ENCODE measurements around the gene PSORS1C2. TPM values are rescaled to one million over a fixed set of nuclear protein-coding genes. Genes with fewer than 3 reads are reported as not detected.
"Not testable (repeated sequence)": the region's sequence is repeated elsewhere in the genome, so short reads cannot be mapped to it uniquely, and the experiment has no call there.

Gene PSORS1C2
- total and polyA plus RNA-seq, 5 experiments from 2014 or later, result not detected

DNA sequence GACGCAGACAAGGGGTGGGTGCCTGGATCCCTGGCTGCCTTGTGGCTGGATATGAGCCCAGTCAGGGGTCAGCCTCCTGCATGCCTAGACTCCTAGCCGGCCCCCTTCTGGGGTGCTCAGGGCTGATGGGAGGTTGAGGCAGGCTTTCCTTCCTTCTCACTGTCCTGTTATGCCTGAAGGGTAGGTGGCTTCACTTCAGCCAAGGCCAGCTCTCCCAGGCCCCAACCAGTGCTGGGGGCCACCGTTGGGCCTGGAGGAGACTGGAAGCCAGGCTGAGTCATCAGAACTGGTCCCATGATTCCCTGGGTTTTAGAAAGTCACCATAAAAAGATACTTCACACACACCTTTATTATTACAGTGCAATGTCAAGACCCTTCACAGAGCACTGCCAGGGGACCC lies 34.5 kb upstream of the PSORS1C2 start:
- POLR2A ChIA-PET, result no interaction called here
- H3K36me3 Mint-ChIP-seq, result no peaks in the 10 kb centered on the region
- ATAC-seq, result no peak
- no peak overlapping the region for H3K27ac Mint-ChIP-seq
- no peak for DNase-seq
- H3K4me3 Mint-ChIP-seq, result no peak overlapping the region
- peaks cover 0 to 11% (median 9%) of the 10 kb centered on the region in 4 donors for H3K4me1 Mint-ChIP-seq
- no peaks in the 10 kb centered on the region for H3K9me3 Mint-ChIP-seq
- no peaks in the 10 kb centered on the region for H3K27me3 Mint-ChIP-seq

DNA sequence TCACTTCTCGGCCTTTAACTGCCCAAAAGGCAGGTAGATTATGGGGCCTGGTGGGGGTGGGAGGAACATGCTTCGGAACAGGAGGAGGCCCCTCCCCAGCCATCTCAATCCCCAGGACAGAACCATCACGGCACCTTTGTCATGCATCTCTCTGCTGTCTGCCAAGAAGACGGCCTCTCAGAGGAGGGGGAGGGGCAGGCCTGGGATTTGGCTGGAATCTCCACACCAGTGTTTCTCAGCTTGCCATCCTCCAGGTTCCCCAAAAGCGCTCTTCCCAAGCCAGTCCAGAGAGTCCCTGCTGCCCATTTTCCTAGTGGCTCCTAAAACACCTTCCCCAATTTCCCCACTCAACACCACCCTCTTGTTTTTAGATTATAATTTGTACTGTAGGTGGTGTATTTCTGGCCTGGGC lies 34.1 kb upstream of the PSORS1C2 start:
- Mint-ChIP-seq H3K4me1 (peaks cover 0 to 11% (median 9%) of the 10 kb centered on the region in 4 donors), H3K36me3 (no peaks in the 10 kb centered on the region), H3K27me3 (no peaks in the 10 kb centered on the region), H3K27ac (no peak overlapping the region), H3K9me3 (no peaks in the 10 kb centered on the region), H3K4me3 (no peak overlapping the region)
- no peak for ATAC-seq
- POLR2A ChIA-PET, result no interaction called here
- no peak for DNase-seq

DNA sequence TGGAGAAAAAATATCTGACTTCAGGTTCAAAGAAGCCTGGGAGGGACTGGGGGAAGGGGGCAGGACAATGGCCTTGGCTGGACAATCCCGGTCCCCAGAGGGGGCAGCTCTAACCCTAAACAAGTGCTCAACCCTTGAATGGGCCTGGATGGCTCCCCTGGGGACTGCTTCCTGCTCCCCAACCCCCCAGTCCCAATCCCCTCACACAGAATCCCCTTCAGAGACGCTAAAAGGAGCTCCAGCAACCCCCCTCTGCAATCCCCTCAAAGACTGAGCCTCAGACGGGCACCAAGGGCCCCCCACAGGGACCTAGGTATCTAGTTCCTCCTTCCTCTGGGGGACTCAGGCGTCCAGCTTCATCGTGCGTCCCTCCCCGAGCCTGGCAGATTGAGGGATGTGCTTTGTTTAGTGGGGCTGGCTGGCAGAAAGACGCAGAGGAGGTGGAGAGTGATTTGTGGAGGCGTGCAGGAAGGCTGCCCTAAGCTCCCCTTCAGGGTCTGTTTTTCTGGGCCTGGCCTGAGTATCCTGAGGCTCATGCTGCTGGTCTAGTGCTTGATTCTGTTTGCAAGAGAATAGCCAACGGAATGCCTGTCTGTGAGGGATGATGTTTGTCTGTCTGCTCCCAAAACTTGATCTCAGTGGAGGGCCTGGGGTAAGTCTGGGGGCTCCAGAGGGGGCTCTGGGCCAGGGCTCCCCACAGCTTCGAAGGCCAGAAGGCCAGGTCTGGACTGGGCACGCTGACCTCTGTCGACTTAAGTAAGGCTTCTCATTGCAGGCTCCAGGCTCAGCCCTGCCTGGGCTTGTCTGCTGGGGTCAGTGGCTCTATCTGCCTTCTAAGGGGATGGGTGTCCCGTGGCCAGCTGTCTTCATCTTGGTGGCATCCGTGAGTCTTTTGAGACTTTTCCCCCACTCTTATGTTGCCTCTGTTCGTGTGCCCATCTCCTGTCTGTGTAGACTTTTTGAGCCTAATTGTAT lies 33.4 kb upstream of the PSORS1C2 start:
- ATAC-seq, result no peak
- Mint-ChIP-seq H3K36me3 (no peaks in the 10 kb centered on the region), H3K27me3 (no peaks in the 10 kb centered on the region), H3K4me3 (no peak overlapping the region), H3K4me1 (peaks cover 0 to 11% (median 9%) of the 10 kb centered on the region in 4 donors), H3K9me3 (no peaks in the 10 kb centered on the region), H3K27ac (peak overlapping the region in 2 of 10 donors; percentile 11 to 52)
- no peak for DNase-seq
- POLR2A ChIA-PET, result no interaction called here

DNA sequence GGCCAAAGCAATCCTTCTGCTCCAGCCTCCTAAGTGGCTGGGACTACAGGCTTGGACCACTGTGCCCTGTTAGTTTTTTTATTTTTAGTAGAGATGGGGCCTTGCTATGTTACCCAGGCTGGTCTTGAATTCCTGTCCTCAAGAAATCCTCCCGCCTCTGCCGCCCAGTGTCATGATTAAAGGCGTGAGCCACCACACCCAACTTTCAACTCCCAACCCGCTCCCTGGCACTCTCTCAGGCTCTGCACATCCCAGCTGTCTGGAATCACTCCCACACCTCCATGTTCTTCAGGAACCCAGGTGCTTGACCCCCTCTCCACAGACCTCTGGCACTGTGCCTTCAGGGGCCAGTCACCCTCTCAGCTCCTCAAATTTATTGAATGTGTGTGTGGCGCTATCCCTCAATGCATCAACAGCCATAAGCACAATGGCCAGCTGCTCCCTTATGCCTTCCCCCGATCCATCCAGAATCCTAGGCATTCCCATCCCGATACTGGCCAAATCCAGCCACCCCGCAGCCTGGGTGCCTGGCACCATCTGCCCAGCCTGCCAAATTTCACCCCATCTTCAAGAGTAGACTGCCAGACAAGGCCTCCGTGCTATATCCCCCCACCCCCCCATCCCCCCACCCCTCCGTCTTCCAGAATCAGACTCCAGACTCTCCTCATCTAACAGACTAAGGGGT lies 32.3 kb upstream of the PSORS1C2 start:
- peak overlapping the region in 2 of 10 donors; percentile 77 to 81 for H3K27ac Mint-ChIP-seq
- H3K36me3 Mint-ChIP-seq, result no peaks in the 10 kb centered on the region
- no peak overlapping the region for H3K4me3 Mint-ChIP-seq
- H3K4me1 Mint-ChIP-seq, result peaks cover 0 to 10% (median 7%) of the 10 kb centered on the region in 4 donors
- DNase-seq, result no peak
- no peaks in the 10 kb centered on the region for H3K27me3 Mint-ChIP-seq
- H3K9me3 Mint-ChIP-seq, result no peaks in the 10 kb centered on the region
- ATAC-seq, result no peak
- POLR2A ChIA-PET, result no interaction called here

DNA sequence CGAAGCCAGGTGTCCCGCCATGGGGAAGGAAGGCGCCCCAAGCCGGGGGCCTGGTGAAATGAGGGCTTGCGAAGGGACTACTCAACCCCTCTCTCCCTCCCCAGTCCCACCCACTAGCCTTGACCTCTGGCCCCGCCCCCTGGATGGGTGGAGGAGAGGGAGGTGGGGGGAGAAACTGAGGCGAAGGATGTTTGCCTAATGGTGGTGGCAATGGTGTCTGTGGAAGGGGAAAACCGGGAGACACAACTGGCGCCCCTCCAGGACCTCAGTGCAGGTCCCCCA lies 31.7 kb upstream of the PSORS1C2 start, which contains the start of gene POU5F1:
Gene POU5F1, minus strand, starts transcription at position 83 of the 282 bp plus-strand sequence. Its CDS starts 62 bp downstream, at position 21.
- H3K9me3 Mint-ChIP-seq, result no peaks in the 10 kb centered on the region
- ATAC-seq (no peak), DNase-seq (no peak)
- H3K36me3 Mint-ChIP-seq, result no peaks in the 10 kb centered on the region
- H3K4me3 Mint-ChIP-seq, result no peak within 1 kb of the TSS
- H3K27ac Mint-ChIP-seq, result peak within 1 kb of the TSS in 2 of 10 donors; percentile 77 to 81
- POLR2A ChIA-PET, result no interaction called here
- H3K27me3 Mint-ChIP-seq, result no peaks in the 10 kb centered on the region
- H3K4me1 Mint-ChIP-seq, result peaks cover 0 to 4% (median under 1%) of the 10 kb centered on the region in 4 donors

DNA sequence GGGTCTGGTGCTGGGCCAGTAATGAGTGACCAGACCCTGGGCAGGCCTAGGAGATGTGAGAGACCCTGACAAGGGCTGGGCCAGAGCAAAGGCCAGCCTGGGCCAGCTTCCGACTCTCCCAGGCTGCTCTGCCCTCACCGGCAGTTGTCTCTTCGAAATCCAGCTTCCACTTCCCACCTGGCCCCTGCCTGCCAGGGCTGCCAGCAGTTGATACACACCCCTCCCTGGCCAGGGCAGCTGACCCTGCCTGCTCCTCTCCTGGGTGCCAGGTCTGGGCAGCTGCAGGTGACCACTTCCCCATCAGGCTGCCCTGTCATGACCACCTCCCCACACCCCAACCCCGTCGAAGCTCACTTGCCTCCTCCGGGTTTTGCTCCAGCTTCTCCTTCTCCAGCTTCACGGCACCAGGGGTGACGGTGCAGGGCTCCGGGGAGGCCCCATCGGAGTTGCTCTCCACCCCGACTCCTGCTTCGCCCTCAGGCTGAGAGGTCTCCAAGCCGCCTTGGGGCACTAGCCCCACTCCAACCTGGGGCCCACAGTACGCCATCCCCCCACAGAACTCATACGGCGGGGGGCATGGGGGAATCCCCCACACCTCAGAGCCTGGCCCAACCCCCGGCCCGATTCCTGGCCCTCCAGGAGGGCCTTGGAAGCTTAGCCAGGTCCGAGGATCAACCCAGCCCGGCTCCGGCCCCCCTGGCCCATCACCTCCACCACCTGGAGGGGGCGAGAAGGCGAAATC lies 31.2 kb upstream of the PSORS1C2 start:
- H3K4me1 Mint-ChIP-seq, ATAC-seq, H3K9me3 Mint-ChIP-seq, H3K36me3 Mint-ChIP-seq, H3K27ac Mint-ChIP-seq, H3K4me3 Mint-ChIP-seq, DNase-seq, POLR2A ChIA-PET, H3K27me3 Mint-ChIP-seq: not testable (repeated sequence)

DNA sequence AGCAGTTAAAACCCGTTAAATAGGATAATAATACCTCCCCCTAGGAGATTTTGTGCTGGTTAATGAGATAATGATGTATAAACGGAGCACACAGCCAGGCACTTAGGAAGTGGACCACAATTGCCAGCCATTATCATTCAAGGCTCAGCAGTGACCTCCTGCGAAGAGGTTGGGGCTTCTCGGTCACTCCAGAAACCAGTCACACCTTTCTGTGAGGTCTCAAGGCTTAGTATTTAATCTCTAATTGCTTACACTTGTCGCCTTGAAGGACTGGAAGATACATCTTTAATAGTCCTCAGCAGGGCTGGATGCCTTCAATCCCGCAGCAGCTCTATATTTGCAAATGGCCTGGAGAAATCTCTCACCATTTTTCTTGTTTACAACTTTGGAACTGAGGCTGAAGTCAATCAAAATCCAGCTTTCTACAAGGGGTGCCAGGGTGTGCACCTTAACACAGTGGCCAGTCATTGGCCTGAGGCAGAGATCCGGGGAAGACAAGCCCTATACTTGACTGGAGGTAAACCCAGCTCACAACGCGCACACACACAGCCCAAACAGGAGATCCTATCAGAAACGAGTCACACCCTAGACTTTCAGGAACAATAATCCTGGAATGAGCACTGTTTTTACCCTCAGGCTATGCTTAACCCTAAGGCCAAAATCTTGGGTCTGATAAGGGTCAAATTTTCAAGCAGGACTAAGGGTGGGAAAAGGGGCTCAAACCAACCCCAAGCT lies 30.4 kb upstream of the PSORS1C2 start:
- Mint-ChIP-seq H3K4me3 (no peak overlapping the region), H3K9me3 (no peaks in the 10 kb centered on the region), H3K4me1 (no peaks in the 10 kb centered on the region), H3K36me3 (no peaks in the 10 kb centered on the region), H3K27ac (no peak overlapping the region), H3K27me3 (no peaks in the 10 kb centered on the region)
- DNase-seq (no peak), ATAC-seq (no peak)
- POLR2A ChIA-PET, result interaction anchor here (0.5 kb wide), 1 partner anchor 13 kb away, joined by 3 read pairs; no protein-coding TSS in a partner anchor

DNA sequence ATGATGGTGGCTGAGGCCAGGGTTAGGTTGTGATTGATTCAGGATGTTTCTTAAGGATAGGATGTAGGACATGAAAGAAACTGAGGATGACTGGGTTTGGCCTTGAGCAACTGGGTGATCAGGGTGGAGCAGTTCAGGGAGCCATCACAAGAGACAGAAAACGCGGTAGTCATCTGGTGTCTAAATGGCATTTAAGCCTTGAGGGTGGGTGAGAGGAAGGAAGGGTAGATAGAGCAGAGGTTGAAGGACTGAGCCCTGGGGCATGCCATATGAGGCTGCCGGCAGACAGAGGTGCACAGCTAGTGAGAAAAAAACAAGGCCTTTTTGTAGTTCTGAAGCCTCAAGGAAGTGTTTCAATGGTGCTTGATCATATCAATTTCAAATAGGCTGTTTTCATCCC lies 29.7 kb upstream of the PSORS1C2 start:
- no peaks in the 10 kb centered on the region for H3K27me3 Mint-ChIP-seq
- peak overlapping the region in 2 of 10 donors; percentile 17 to 68 for H3K27ac Mint-ChIP-seq
- H3K4me1 Mint-ChIP-seq, result no peaks in the 10 kb centered on the region
- DNase-seq (no peak), ATAC-seq (no peak)
- H3K4me3 Mint-ChIP-seq, result no peak overlapping the region
- no peaks in the 10 kb centered on the region for H3K9me3 Mint-ChIP-seq
- H3K36me3 Mint-ChIP-seq, result no peaks in the 10 kb centered on the region
- POLR2A ChIA-PET, result no interaction called here

DNA sequence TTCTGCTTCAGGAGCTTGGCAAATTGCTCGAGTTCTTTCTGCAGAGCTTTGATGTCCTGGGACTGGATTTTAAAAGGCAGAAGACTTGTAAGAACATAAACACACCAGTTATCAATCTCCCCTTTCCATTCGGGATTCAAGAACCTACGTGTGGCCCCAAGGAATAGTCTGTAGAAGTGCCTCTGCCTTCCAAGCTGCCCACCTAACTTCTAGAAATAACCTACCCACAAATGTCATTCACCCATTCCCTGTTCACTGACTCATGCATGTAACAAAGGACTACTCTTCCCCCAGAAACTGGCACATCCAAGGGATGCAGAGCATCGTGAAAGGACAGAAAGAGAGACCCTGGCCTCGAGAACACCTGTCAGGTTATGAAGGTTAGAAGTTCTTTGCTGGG lies 27.1 kb upstream of the PSORS1C2 start:
- Mint-ChIP-seq H3K4me3 (no peak overlapping the region), H3K9me3 (no peaks in the 10 kb centered on the region), H3K4me1 (peaks cover 0 to 4% (median 0%) of the 10 kb centered on the region in 4 donors), H3K36me3 (peaks cover 0 to 5% (median 0%) of the 10 kb centered on the region in 3 donors), H3K27me3 (no peaks in the 10 kb centered on the region), H3K27ac (peak overlapping the region in 1 of 10 donors; percentile 41)
- no peak for ATAC-seq
- POLR2A ChIA-PET, result no interaction called here
- no peak for DNase-seq

DNA sequence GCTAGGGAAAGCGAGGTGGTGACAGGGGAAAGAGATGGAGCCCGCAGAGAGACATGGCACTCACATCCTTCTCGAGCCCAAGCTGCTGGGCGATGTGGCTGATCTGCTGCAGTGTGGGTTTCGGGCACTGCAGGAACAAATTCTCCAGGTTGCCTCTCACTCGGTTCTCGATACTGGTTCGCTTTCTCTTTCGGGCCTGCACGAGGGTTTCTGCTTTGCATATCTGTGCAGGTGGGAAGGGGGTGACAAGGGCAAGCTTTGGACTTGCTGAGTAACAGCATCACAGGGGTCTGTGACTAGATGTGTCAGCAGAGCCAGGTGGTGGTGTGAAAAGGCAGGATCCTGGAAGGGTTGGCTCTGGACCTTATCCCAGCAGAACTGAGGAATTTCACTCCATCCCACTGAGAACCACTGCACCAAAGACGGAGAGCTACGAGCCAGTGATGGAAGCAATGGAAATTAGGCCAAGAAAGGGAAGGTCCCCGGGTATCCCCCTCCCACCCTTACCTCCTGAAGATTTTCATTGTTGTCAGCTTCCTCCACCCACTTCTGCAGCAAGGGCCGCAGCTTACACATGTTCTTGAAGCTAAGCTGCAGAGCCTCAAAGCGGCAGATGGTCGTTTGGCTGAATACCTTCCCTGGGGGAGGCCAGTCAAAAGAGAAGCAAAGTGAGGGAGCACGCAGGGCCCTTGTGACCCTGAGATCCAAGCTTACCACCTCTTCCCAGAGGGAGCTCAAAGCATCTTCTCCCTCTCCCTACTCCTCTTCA lies 26.4 kb upstream of the PSORS1C2 start:
- H3K36me3 Mint-ChIP-seq, H3K4me3 Mint-ChIP-seq, H3K27me3 Mint-ChIP-seq, H3K9me3 Mint-ChIP-seq, ATAC-seq, POLR2A ChIA-PET, DNase-seq, H3K4me1 Mint-ChIP-seq: not testable (repeated sequence)
- H3K27ac Mint-ChIP-seq, result peak overlapping the region in 1 of 10 donors; percentile 29

DNA sequence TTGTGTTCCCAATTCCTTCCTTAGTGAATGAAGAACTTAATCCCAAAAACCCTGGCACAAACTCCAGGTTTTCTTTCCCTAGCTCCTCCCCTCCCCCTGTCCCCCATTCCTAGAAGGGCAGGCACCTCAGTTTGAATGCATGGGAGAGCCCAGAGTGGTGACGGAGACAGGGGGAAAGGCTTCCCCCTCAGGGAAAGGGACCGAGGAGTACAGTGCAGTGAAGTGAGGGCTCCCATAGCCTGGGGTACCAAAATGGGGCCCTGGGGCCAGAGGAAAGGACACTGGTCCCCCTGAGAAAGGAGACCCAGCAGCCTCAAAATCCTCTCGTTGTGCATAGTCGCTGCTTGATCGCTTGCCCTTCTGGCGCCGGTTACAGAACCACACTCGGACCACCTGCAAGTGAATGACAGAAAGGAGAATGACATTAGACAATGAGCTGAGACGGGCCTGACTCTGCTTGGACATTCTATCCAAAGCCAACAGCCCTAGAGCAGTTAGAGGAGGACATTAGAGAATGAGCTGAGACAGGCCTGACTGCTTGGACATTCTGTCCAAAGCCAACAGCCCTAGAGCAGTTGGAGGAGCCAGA lies 25.7 kb upstream of the PSORS1C2 start:
- H3K9me3 Mint-ChIP-seq, H3K36me3 Mint-ChIP-seq, ATAC-seq, DNase-seq, H3K4me3 Mint-ChIP-seq, H3K4me1 Mint-ChIP-seq, H3K27me3 Mint-ChIP-seq, POLR2A ChIA-PET: not testable (repeated sequence)
- H3K27ac Mint-ChIP-seq, result peak overlapping the region in 1 of 10 donors; percentile 29
